UCSD-AML1 (cell line): ENCODE measurements around the gene HIVEP3.

Source experiments
- DNase-seq: peaks from one replicate; lab custom pipeline; 2025; ENCODE audit not compliant: unreplicated experiment; lab: John Stamatoyannopoulos, UW

The HIVEP3 gene

DNA sequence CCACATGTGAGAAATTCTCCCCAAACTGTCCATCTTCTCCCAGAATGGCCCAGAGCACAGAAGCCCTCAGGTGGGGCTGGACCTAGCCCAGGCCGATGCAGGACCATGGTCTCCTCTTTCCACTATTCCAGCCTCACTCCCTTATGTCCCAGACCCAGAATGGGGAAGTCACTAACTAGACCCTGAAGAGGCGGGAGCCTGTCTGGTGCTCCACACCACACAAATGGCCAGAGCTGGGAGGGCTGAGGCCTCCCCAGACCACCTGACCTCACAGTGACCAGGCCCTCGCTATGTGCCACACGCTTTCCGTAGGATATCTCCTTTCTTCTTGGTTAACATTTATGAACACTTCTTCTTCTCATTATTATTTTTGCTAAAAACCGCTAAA, 379.3 kb downstream of the HIVEP3 start:
- no peak for DNase-seq

DNA sequence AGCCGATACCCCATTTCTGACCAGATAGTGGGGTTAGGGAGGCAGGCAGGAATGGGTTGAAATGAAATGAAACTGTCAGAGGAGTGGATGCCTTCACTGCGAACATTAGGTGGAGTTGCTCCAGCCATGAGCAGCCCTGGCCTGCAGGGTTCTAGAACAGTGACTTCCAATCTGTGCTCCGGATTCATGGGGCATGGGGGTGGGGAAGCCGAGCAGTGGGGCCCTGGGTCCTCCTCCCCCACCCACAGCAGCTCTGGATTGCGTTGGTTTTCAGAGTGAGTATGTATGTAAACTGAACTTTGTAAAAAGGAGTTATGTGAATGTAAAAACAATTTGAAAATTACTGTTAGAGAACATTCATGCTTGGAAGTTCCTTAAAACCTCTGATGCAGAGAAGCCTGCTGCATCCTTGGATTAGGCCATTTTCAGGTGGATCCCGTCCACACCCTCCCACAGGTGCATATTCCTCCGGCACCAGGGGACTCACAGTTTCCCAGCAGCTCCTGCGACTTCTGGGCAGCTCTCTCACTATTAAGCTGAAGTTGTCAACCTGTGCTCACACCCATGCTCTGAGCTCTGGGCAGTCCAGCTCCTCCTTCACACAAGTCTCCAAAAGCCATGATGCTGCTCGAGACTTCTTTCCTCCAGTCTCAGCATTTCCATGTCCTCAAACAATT, 379.8 kb downstream of the HIVEP3 start:
- no peak for DNase-seq

DNA sequence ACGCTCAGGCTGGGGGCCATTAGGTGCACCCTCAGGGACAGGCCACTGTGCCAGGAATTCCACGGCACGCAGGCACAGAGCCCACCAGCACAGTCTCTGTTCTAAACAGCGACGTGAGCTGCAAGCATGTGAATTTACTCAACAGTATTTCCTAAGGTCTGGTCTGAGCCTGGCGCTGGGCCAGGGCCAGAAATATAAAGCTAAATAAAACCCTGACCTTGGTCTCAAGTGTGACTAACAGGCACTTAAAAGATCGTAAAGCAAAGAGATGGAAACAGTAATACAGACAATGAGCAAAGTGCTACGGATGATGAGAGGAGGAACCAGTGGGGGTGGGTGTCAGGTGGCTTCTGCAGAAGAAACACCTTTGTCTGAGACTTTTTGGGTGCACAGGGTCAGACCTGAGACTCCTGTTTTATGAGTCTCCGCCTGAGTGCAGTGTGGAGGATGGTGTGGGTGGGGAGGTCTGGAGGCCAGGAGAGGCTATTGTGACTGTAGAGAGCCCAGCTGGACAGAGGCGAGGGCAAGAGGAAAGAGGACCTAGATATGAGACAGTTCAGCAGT, 380.9 kb downstream of the HIVEP3 start:
- no peak for DNase-seq

DNA sequence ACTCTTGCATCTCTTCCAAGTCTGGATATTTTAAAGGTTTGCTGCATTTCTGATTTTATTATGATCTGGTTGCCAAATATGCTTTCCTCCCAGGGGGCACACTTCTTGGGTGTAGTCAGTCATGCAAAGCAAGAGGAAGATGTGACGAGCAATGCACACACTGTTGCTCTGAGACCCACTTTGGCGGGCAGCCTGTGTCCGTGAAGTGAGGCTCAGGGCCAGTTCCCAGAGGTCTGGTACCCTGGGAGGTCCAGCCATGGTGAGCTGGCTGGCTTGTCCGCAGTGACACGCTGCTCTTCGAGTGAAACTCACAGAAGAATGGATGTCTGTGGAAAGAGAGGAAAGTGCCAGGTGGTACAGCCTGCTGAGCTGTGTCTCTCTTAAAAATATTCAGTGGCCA, 381.5 kb downstream of the HIVEP3 start:
- DNase-seq = no peak

DNA sequence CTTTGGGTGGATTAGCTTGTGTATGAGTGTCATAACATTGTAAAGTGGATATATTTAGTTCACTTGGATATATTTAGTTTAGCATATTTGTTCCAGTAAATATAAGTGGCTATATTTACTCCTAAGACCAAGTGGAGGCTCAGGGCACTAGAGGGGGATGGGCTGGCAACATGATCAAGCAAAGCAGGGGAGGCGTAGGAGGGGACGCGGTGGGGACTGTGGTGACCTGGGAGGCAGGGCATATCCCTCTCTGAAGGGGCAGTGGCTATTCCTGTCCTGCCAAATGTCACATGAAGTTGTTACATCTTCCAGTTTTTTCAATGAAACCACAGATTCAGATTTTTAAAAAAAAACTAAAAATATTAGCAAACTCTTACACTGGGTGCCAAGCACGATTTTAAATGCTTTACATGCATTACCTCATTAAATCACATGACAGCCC, 382.3 kb downstream of the HIVEP3 start:
- no peak for DNase-seq

DNA sequence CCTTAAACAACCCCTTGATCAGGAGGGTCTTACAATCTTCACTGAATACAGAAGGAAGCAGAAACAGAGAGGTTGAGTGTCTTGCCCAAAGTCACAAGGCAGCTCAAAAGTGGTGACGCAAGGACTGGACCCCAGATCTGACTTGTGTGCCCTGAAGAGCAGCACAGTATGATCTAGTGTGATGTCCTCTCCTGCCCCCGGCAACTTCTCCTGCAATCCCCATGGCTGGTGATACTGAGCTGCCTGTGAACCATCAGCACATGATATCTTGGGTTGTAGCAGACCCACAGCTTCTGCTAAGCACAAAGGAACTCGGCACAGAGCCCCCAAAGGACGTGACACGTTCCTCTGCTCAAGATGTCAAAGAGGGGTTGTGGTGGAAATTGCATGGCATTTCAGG, 383.0 kb downstream of the HIVEP3 start:
- DNase-seq = no peak

DNA sequence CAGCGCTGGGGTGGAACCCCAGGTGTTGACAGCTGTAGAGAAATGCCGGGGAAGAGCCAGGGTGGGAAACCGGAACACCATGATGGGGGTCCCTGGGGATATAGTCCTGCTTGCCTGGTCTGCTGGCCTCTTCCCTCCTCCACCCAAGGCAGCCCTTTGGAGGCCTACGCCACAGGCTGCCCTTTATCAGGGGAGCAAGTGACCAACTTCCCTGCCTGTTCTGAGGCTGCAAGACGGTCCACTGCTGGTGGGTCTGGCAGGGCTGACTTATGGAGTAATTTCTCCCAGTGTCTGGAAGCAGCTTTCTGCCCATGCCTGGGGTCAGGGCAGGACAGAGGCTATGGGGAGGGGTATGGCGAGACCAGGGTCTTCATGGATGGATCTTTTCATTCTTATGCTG, 383.4 kb downstream of the HIVEP3 start:
- DNase-seq = no peak

DNA sequence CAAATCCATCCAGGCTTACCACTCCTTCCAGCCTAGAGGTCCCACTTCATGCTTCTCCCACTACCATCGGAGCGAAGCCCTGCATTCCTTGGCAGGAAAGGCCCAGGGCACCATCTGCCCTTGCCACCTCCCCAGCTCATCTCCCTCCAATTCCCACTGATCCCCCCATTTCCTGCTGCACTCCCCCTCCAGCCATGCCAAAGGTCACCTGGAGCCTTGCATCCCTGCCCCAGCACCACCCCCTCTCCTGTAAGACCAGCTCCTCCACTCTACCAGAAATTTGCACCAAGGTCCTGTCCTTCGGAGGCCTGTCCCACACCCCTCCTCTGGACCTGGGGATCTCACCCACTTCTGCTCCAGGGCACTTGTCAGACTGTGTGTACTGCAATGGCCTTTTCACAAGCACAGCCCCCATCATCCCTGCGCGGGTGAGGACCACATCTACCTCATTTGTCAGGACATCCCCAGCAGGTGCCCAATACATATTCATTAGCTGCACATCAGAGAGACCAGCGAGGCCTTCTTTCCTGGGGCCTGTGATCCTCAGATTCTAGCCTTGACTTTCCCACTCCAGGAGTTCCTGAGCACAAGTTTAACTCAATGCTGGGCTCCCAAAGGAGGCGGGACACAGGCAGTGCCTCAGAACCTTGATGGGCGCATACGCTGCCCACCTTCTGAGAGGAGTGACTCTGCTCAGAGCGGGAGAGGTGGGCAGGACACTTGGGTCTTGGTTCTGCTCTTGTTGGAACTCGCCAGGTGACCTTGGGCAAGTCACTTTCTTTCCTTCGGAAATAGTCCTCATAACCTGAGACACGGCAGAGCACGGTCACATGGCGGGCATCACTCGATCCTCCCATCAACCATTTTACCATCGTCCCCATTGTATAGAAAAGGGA, 384.3 kb downstream of the HIVEP3 start:
- no peak for DNase-seq

DNA sequence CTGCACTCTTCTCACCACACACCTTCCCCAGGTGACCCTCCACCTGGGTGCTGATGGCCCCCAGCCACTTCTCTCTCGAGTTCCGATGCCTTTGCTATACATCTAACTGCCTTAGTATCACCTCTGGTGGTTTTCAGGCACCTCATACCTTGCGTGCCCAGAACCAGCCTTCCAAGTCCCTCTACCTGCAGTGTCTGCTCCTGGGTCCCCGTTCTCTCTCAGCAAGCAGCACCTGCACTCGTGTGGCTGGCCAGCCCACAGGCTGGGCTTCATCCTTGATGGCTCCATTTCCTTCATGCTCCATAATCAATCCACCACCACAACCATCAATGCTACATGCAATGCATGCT, 385.0 kb downstream of the HIVEP3 start:
- DNase-seq = no peak

DNA sequence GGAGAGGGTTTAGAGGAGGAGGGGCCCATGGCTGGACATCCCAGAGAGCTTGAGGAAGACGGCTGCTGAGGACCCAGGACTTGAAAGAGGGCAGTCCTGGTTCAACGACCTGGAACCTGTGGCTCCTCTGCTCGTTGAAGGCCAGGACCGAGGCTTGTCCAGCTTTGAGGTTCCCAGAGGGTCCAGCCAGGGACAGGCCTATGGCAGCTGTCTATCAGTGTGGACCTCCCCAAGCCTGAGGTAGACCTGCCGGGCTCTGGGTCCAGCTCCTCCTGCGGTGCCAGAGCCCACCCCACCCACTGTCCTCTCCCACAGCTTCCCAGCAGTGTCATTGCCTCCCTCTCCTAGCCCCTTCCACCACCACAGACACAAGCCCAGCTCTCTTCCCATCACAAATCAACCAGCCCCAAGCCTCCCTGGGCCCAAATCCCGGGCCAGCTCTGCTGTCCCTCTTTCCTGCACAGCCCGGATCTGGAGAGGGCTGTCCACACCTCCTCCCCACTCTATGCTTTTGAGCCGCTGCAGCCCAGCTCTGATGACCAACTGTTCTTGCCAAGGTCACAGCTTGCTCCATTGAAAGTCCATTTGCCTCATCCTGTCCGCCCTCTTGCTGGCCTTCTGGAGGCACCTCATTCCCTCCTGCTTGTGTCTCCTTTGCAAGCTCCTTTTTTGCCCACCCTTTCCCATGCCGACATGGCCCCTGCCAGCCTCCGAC, 385.5 kb downstream of the HIVEP3 start:
- no peak for DNase-seq

DNA sequence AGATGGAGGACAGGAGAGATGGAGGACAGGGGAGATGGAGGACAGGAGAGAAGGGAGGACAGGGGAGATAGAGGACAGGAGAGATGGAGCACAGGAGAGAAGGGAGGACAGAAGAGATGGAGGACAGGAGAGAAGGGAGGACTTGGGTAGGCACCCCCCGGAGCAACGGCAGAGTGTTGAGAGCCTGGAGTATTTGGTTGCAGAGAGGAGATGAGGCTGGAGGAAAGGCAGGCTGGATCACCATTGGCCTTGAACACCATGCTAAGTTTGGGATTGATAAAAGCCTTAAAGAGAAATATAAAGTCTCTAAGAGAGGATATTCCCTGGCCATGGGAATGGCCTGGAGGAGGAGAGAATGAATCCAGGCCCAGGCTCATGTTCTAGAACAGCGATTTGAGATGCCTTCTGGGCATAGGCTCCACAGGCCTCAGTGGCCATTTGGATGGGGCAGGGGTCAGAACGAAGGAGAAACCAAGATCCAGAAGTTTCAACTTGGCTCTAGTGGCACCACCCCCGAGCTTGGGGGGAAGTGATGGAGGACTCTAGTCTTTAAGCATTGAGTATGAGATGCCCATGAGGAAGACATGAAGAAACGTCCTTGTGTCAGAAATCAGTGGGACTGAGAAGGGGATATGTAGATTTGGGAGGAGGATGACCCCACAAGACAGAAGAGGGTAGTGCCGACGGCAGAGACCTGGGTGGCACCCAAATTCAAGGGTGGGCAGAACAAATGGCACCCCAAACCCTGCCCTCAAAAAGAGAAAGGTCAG, 386.3 kb downstream of the HIVEP3 start:
- DNase-seq = no peak

DNA sequence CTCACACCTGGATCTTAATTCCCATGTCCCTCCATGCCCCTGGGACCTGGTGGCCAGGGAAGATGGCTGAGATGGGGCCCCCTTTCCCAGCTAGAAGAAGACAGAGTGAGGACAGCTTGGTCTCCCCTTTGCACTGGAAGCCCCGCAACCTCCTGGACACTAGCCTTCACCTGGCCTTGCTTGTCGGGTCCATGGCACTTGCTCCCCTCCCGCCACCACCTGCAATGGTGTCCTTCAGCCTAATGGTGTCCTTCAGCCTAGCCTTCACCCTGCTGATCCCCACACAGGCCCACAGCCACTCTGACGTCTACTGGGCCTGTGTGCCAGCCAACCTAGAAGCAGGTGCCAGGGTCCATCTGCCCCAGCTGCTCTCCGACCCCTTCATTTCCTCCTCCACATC, 388.3 kb downstream of the HIVEP3 start:
- no peak for DNase-seq

DNA sequence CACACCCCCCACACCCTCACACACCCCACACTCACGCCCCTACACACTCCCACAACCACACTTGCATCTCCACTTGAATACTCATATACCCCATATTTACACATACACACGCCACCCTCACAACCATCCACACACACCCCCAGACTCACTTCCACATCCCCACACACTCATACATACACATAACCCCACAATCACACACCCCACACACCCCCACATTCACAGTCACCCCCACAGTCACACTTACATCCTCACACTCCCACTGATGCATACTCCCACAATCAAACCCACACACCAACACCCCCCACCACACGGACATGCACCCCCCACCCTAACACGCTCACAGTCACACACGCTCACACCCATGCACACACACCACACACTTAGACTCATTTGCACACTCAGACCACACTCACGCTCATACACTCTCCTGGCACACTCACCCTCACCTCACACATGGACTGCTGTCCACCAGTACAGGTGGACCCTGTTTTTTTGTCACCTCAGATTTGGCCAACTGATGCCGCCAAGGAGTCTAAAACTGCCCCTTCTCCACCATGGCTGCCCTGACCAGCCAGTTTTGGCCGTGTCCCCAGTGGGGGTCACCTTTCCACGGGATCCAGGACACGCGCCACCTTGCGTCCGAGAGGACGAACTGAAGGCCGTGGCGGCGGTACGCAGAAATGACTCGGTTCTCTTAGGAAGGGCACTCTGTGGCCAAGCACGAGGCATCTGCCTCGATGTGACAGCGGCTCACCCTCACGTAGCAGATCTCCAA, 388.9 kb downstream of the HIVEP3 start:
- DNase-seq = no peak

DNA sequence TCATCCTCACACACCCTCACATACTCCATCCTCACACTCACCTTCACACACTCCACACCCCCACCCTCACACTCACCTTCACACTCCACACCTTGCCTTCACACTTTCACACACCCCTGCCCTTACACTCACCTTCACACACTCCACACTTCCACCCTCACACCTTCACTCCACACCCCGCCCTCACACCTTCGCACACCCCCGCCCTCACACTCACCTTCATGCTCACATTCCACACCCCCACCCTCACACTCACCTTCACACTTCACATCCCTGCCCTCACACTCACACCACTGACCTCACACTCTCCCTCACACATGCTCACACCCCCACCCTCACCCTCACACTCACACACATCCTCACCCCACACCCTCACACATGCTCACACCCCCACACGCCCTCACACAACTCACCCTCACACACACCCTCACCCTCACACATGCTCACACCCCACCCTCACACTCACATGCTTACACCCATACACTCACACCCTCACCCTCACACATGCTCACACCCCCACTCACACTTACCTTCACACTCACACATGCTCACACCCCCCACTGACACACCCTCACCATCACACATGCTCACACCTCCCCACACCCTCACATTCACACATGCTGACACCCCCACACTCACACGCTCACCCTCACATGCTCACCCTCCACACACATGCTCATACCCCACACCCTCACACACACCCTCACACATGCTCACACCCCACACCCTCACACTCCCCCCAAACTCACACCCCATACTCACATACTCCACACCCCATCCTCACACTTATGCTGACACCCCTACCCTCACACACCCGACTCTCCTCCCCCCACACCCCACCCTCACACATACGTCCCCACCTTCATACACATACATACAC, 389.8 kb downstream of the HIVEP3 start:
- no peak for DNase-seq

DNA sequence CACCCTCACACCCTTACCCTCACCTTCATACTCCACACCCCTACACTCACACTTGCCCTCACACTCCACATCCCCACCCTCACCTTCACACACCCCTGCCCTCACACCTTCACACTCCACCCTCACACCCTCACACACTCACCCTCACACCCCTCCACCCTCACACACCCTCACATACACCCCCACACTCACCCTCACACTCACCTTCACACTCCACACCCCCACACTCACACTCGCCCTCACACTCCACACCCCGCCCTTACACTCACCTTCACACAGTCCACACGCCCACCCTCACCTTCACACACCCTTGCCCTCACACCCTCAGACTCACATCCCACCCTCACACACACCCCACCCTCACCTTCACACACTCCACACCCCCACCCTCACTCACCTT, 390.6 kb downstream of the HIVEP3 start:
- no peak for DNase-seq

DNA sequence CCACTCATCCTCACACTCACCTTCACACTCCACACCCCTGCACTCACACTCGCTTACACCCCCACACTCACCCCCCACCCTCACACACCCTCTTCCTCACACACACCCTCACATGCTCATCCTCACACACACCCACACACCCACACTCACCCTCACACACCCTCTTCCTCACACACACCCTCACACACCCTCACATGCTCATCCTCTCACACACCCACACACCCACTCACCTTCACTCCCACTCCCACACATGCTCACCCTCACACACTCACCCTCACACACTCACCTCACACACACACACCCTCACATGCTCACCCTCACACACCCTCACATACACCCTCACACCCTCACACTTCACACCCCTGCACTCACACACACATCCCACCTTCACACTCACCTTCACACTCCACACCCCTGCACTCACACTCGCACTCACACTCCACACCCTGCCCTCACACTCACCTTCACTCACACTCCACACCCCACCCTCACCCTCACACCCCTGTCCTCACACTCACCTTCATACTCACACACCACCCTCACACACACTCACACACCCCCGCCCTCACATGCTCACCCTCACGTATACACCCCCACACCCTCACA, 391.7 kb downstream of the HIVEP3 start:
- DNase-seq = no peak

DNA sequence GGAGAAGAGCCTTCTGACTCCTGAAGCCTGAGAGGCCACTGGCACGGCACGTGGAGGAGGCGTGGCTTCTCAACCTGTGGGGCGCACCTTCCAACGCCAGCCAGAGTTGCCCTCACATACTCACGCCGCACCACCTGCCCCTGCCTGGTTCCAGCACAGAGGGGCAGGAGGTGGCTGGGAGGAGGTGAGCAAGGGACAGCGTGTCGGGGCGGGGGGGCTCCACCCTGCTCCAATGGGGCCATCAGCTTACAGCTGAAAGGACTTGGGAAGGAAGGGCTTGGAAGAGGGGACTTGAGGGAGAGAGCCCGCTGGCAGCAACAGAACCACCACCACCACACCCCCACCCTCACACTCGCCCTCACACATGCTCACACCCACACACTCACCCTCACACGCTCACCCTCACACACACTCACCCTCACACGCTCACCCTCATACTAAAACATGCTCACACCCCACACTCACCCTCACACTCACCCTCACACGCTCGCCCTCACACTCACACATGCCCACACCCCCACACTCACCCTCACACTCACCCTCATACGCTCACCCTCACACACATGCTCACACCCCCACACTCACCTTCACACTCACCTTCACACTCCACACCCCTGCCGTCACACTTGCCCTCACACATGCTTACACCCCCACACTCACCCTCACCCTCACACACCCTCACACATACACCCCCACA, 392.7 kb downstream of the HIVEP3 start:
- DNase-seq = no peak
